Left forelimb (tissue), 1 donor: ENCODE data around the gene TNFSF9.

Experiments
- DNase-seq: peaks from one replicate; pipeline ENCODE4 v3.0.0-alpha.2; 2018; ENCODE audit warnings: low spot score

TNFSF9 gene, protein sequence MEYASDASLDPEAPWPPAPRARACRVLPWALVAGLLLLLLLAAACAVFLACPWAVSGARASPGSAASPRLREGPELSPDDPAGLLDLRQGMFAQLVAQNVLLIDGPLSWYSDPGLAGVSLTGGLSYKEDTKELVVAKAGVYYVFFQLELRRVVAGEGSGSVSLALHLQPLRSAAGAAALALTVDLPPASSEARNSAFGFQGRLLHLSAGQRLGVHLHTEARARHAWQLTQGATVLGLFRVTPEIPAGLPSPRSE

DNA sequence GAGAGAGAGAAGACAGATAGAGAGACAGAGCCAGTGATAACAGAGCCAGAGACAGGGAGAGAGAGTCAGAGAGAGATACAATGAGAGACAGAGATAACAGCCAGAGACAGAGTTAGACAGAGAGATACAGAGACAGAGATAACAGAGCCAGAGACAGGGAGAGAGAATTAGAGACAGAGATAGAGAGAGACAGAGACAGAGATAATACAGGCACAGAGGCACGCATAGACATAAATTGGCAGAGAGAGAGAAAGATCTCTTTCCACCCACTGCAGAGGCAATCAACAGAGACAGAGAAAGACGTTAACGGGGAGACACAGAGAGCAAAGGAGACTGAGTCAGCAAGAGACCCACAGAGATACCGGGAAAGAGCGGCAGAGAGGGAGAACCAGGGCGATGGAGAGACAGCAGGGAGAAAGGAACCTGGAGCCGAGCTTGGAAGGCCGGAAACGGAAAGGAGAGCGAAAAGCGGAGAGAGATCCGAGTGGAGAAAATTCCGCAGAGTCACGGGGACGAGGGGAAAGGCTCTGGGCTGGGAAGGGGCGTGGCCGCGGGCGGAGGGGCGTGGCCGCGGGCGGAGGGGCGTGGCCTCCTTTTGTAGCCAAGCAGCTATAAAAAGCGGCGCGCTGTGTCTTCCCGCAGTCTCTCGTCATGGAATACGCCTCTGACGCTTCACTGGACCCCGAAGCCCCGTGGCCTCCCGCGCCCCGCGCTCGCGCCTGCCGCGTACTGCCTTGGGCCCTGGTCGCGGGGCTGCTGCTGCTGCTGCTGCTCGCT is at the start of gene TNFSF9:
Gene TNFSF9, plus strand, starts transcription at position 641 of the 777 bp plus-strand sequence. Its CDS starts 11 bp downstream, at position 652.
- DNase-seq = peak; percentile 97

- no peak for DNase-seq
These were observed 49.1 kb upstream of the TNFSF9 start, which contains the start of gene DENND1C for GRCh38 chr19:6481541-6482342. DENND1C (minus strand) TSS chr19:6481787; CDS start chr19:6481695, 92 bp downstream.

DNA sequence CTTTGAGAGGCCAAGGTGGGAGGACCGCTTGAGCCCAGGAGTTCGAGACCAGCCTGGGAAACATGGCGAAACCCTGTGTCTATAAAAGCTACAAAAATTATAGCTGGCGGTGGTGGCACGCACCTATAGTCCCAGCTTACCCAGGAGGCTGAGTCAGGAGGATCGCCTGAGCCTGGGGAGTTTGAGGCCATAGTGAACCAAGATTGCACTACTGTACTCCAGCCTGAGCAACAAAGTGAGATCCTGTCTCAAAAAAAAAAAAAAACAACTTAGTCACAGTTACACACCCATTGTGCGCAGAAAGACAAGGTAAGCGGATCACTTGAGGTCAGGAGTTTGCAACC is 48.5 kb upstream of the TNFSF9 start:
- no peak for DNase-seq

DNA sequence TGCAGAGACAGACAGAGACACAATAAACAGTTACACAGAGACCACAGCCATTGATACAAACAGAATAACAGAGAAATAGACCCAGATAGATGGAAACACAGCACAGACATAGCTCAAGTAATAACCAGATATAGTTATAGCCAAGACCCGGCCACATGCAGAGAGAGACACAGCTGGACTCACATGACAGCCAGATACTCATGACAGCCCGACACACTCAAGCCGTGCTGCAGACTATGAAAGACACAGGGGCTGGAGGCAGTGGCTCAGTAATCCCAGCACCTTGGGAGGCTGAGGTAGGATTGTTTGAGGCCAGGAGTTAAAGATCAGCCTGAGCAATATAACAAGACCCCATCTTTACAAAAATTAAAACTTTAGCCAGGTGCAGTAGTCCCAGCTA is 47.6 kb upstream of the TNFSF9 start:
- DNase-seq = no peak

DNA sequence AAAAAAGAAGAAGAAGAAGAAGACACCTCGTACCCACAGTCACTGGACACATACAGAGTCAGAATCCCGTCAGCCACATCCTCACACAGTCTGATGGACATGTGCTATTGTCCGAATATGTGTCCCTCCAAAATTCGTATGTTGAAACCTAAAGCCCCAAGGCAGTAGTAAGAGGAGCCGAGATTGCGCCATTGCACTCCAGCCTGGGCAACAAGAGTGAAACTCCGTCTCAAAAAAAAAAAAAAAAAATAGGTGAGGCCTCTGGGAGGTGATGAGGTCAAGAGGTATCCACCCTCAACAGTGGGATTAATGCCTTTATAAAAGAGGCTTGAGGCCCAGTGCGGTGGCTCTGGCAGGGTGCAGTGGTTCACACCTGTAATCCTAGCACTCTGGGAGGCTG is 46.6 kb upstream of the TNFSF9 start:
- DNase-seq = no peak

DNA sequence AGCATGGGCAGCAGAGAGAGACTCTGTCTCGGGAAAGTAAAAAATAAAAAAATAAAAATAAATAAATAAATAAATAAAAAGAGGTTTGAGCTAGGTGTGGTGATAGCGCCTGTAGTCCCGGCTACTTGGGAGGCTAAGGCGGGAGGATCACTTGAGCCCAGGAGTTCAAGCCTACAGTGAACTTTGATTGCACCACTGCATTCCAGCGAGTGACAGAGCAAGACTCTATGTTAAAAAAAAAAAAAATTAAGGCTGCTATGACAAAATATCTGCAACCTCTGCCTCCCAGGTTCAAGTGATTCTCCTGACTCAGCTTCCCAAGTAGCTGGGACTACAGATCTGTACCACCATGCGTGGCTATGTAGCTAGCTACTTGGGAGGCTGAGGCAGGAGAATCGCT is 46.0 kb upstream of the TNFSF9 start:
- no peak for DNase-seq

- no peak for DNase-seq
These were observed 41.4 kb upstream of the TNFSF9 start for GRCh38 chr19:6489278-6490061.

- DNase-seq = no peak
These were observed 40.7 kb upstream of the TNFSF9 start for GRCh38 chr19:6490134-6490533.

DNA sequence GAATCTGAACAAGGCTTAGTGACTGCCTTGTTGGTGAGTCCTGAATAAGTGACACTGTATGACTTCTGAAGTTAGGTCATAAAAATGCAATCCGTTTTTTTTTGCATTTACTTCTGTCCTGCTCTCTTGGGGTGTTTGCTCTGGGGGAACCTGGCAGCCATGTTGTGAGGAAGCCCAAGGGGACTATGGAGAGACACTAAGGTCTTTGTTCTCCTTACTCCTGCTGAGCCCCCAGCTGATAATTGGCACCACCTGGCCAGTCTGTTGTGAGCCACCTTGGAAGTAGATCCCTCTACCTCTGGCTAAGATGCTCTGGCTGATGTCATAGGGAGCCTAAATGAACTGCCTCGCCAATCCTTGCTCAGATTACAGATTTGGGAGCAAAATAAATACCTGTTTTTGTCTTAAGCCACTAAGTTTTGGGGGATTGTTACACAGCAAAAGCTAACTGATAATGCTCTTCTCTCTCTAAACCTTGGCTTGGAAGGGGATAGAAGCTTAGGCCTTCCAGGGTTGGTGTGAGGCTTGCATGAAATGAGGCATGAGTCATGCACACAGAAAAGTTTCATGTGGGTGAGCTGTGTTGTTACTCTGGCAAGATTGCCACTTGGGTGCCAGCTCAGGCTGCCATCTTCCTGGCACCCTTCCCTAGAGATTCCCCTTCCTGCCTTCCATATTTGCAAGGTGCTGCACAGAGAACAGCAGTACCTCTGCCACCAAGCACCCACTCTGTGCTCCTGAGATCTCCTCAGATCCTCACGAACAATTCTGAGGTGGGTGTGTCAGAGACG is 38.8 kb upstream of the TNFSF9 start:
- no peak for DNase-seq

DNA sequence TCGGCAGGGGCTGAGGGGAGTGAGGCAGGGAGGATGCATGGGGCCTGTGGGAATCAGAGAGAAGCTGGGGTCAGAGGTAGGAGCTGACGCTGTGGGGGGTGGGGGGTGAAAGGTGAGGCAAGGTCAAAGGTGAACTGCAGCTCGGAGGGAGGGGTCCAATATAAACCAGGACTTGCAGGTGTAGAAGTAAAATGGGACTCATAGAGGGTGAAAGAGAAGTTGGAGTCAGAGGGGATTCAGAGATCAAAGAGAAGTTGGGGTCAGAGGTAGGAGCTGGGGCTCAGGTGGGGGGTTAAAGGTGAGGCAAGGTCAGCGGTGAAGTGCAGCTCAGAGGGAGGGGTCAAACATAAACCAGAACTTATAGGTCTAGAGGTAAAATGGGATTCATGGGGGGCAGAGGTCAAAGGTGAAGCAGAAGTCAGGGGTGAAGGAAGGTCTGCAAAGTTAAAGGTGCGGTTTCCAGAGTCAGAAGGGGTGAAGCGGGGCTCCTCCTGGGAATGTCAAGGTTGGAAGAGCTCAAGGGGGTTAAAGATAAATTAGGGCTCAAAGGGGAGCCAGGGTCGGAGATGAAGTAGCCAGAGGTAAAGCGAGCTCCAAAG is 36.3 kb upstream of the TNFSF9 start:
- no peak for DNase-seq

GRCh38 chr19:6495947-6496346 is 34.9 kb upstream of the TNFSF9 start:
- no peak for DNase-seq

- no peak for DNase-seq
These were observed 32.4 kb upstream of the TNFSF9 start for GRCh38 chr19:6498294-6499036.

GRCh38 chr19:6499052-6499790 is 31.6 kb upstream of the TNFSF9 start:
- DNase-seq = no peak

- no peak for DNase-seq
These were observed 29.7 kb upstream of the TNFSF9 start for GRCh38 chr19:6500837-6501739.

DNA sequence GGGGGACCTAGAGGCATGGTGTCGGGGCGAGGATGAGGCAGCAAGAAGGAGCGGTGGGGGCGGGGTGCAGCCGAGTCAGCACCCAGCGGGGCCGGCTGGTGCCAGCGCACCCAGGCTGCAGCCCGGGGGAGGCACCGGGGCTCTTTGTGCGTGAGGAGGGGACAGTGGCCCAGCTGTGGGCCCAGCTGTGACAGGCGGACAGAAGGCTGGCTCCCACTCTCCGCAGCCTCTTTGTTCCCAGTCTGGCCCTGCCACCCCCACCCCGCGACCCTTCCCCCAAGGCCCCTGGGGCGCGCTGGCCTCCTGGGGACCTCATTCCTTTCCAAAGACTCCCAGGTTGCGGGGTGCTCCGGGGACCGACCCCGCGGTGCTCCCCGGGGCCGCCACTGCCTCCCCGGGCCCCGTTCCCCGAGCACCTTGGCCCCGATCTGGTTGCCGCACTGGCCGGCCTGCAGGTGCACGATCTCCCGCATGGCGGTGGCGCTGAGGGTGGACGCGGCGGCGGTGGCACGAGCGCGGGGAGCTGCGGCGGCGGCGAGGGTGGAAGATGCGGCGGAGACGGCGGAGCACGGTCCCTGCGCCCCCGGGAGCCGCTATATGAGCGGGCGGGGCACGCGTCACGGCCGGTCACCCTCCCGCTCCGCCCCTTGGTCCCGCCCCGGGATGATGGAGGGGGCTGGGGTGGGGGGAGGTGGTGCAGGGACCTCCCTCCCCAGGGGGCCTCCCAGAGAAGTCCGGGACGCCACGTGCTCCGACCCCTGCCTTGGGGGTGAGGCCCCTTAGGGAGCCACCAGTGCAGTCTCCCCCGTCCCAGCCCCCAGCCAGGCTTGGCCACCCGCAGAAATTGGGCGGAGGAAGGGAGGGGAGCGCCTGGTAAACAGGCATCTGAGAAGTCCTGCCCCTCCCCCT is 28.8 kb upstream of the TNFSF9 start, which contains the start of gene TUBB4A:
Gene TUBB4A, minus strand, starts transcription at position 570 of the 909 bp plus-strand sequence. Its CDS starts 97 bp downstream, at position 473.
- no peak for DNase-seq

GRCh38 chr19:6503407-6504201 is 27.2 kb upstream of the TNFSF9 start:
- no peak for DNase-seq
